Nephron (organoid): Measurements from ENCODE around the gene ALKBH8.
A peak's percentile ranks its signal among the peaks of the same experiment; 100 is the strongest.
"Not testable (repeated sequence)": the region's sequence is repeated elsewhere in the genome, so short reads cannot be mapped to it uniquely, and the experiment has no call there.

Experiments used
- H3K27ac Mint-ChIP-seq, 3 experiments: 2 replicates each; pipeline ENCODE4 v1.8.0; 2020; ENCODE audit warnings: mixed read lengths in 3 of 3, mild to moderate bottlenecking in 2 of 3, moderate library complexity in 1 of 3
- H3K27me3 Mint-ChIP-seq: 2 replicates; pipeline ENCODE4 v1.8.0; 2021; ENCODE audit warnings: low read depth, mild to moderate bottlenecking, moderate library complexity, mixed read lengths
- H3K36me3 Mint-ChIP-seq: 2 replicates; pipeline ENCODE4 v1.8.0; 2020; ENCODE audit warnings: low read depth, mixed read lengths
- H3K4me1 Mint-ChIP-seq: 2 replicates; pipeline ENCODE4 v1.8.0; 2020; ENCODE audit warnings: mixed read lengths
- H3K4me3 Mint-ChIP-seq, 3 experiments: 2 replicates each; pipeline ENCODE4 v1.8.0; 2020; ENCODE audit warnings: mild to moderate bottlenecking in 3 of 3, mixed read lengths in 3 of 3, moderate library complexity in 2 of 3
- H3K9me3 Mint-ChIP-seq: 2 replicates; pipeline ENCODE4 v1.8.0; 2020; ENCODE audit warnings: mixed read lengths
- TF ChIP-seq, protein P1 (sequence below), 3 experiments: fragments of 200-600 bp; sonication (generic); IDR thresholded peaks; one replicate each; pipeline ENCODE4 v1.5.0; 2021; ENCODE audit warnings: antibody characterized with exemption in 3 of 3; ENCODE audit not compliant: unreplicated experiment in 3 of 3

The ALKBH8 gene

DNA sequence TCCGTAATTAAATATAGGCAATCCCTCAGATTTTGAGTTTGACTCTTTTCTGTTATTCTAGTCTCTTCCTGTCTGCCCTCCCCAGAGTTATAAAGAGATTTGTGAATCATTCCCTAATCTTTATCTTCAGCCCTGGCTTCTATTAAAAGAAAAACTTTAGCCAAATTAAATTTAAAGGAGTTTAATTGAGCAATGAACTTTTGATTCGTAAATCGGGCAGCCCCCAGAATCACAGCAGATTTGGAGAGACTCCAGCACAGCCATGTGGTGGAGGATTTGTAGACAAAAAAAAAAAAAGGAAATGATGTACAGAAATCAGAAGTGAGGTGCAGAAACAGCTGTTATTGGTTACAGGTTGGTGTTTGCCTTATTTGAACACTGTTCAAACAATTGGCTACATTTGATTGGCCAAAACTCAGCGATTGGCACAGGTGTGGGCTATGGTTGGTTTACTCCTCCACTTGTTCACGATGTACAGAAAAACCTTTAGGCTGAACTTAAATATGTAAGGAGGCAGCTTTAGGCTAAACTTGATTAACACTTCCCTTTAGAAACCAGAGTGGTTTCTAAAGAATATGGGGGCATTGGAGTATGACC is 2.3 kb upstream of the ALKBH8 start:
- Mint-ChIP-seq H3K36me3 (no peaks in the 10 kb centered on the region), H3K4me3 (peak overlapping the region; percentile 38 to 69 (median 39)), H3K4me1 (peaks cover 47% of the 10 kb centered on the region), H3K27ac (peak overlapping the region; percentile 36 to 73 (median 57)), H3K9me3 (no peaks in the 10 kb centered on the region), H3K27me3 (no peaks in the 10 kb centered on the region)
- TF ChIP-seq, protein P1, sequence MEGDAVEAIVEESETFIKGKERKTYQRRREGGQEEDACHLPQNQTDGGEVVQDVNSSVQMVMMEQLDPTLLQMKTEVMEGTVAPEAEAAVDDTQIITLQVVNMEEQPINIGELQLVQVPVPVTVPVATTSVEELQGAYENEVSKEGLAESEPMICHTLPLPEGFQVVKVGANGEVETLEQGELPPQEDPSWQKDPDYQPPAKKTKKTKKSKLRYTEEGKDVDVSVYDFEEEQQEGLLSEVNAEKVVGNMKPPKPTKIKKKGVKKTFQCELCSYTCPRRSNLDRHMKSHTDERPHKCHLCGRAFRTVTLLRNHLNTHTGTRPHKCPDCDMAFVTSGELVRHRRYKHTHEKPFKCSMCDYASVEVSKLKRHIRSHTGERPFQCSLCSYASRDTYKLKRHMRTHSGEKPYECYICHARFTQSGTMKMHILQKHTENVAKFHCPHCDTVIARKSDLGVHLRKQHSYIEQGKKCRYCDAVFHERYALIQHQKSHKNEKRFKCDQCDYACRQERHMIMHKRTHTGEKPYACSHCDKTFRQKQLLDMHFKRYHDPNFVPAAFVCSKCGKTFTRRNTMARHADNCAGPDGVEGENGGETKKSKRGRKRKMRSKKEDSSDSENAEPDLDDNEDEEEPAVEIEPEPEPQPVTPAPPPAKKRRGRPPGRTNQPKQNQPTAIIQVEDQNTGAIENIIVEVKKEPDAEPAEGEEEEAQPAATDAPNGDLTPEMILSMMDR (IDR thresholded peaks at IDR 0.05; ENCODE audit: unreplicated experiment in 3 of 3), result no peak

- H3K27me3 Mint-ChIP-seq, result no peaks in the 10 kb centered on the region
- peak overlapping the region; percentile 73 to 95 (median 90) for H3K27ac Mint-ChIP-seq
- H3K4me1 Mint-ChIP-seq, result peaks cover 44% of the 10 kb centered on the region
Measured at GRCh38 chr11:107566569-107566968, 1.0 kb upstream of the ALKBH8 start.

DNA sequence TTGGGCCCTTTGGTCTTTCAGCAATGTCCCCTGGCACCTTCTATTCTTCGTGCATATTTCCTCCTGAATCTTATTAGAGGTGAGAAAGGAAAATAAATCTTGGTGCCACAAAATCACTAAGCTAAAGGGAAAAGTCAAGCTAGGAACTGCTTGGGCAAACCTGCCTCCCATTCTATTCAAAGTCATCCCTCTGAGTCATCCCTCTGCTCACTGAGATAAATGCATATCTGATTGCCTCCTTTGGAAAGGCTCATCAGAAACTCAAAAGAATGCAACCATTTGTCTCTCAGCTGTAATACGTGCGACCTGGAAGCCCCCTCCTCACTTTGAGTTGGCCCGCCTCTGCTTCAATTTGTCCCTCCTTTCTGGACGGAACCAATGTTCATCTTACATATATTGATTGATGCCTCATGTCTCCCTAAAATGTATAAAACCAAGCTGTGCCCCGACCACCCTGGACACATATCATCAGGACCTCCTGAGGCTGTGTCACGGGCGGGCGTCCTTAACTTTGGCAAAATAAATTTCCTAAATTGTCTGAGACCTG is 493 bp upstream of the ALKBH8 start:
- H3K9me3 Mint-ChIP-seq, H3K27me3 Mint-ChIP-seq, H3K36me3 Mint-ChIP-seq: not testable (repeated sequence)
- Mint-ChIP-seq H3K27ac (peak overlapping the region; percentile 73 to 95 (median 90)), H3K4me1 (peaks cover 44% of the 10 kb centered on the region), H3K4me3 (peak overlapping the region; percentile 96 to 98 (median 96))

More at GRCh38 chr11:107566569-107566968, 1.0 kb upstream of the ALKBH8 start:
- no peaks in the 10 kb centered on the region for H3K36me3 Mint-ChIP-seq
- peak overlapping the region; percentile 96 to 98 (median 96) for H3K4me3 Mint-ChIP-seq
- no peaks in the 10 kb centered on the region for H3K9me3 Mint-ChIP-seq
- TF ChIP-seq, protein P1 (IDR thresholded peaks at IDR 0.05; ENCODE audit: unreplicated experiment in 3 of 3), result no peak

DNA sequence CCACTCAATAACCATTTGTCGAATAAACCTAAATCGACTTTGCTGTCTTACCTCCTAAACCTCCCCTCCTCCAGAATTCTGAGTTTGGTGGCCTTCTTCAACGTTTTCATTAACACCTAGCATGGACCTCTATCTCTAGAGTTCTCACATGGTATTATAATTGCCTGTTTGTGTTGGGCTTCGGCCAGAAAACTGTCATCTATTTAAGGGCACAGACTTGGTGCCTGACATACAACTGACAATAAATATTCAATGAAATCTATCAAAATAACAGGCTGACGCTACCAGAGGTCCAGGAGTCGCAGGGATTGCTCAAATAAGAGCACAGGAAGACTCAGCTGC is 687 bp downstream of the ALKBH8 start:
- Mint-ChIP-seq H3K27me3 (no peaks in the 10 kb centered on the region), H3K9me3 (no peaks in the 10 kb centered on the region)
- TF ChIP-seq, protein P1 (IDR thresholded peaks at IDR 0.05; ENCODE audit: unreplicated experiment in 3 of 3), result no peak

DNA sequence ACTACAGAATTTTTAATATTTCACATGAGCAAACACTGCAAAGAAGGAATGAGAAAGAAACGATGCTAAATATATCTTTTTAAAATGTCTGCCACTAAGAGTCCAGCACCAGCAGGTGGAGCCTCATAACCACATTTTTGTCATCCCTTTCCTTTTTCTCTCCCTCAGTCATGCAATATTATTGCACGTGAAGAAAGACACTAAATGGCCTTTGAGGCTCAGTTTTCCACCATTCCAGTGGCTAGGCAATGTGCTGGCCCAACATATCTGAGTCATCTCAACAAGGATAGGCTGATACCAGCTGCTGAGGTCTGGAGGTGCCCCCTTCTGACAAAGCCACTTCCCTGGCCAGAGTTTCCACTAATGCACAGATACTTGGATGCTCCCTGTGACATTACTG is 1.8 kb downstream of the ALKBH8 start:
- H3K27me3 Mint-ChIP-seq, result no peaks in the 10 kb centered on the region

More for the DNA sequence above, 687 bp downstream of the ALKBH8 start:
- Mint-ChIP-seq H3K27ac (peak overlapping the region; percentile 73 to 95 (median 90)), H3K4me3 (peak overlapping the region; percentile 96 to 98 (median 96)), H3K36me3 (peaks cover 3% of the 10 kb centered on the region), H3K4me1 (peaks cover 44% of the 10 kb centered on the region)

GRCh38 chr11:107562647-107563208 is 2.8 kb downstream of the ALKBH8 start:
- Mint-ChIP-seq H3K36me3 (peaks cover 13% of the 10 kb centered on the region), H3K27ac (peak overlapping the region in 1 of 3 experiments; percentile 34), H3K27me3 (no peaks in the 10 kb centered on the region), H3K4me1 (peaks cover 42% of the 10 kb centered on the region), H3K9me3 (no peaks in the 10 kb centered on the region), H3K4me3 (peak overlapping the region; percentile 8 to 63 (median 49))
- TF ChIP-seq, protein P1 (IDR thresholded peaks at IDR 0.05; ENCODE audit: unreplicated experiment in 3 of 3), result no peak

More for the DNA sequence above, 1.8 kb downstream of the ALKBH8 start:
- H3K4me1 Mint-ChIP-seq, result peaks cover 44% of the 10 kb centered on the region
- H3K9me3 Mint-ChIP-seq, result no peaks in the 10 kb centered on the region
- H3K4me3 Mint-ChIP-seq, result peak overlapping the region; percentile 65 to 84 (median 78)
- H3K27ac Mint-ChIP-seq, result peak overlapping the region in 1 of 3 experiments; percentile 3
- TF ChIP-seq, protein P1 (IDR thresholded peaks at IDR 0.05; ENCODE audit: unreplicated experiment in 3 of 3), result peak; percentile 66 to 70 (median 70)
- peaks cover 13% of the 10 kb centered on the region for H3K36me3 Mint-ChIP-seq
